OCI-LY7 (cell line): ENCODE results near the gene CMKLR1. TPM values are rescaled to one million over a fixed set of nuclear protein-coding genes. Genes with fewer than 3 reads are reported as not detected.

Experiments used
- BruUV-seq: library from RNA; stranded (reverse); fragments of 400-500 nt; replicated peaks from 2 replicates; lab custom pipeline; 2021; lab: Mats Ljungman, UMichigan
- CTCF ChIA-PET: fragments of 300-600 bp; sonication (Branson Sonifier 250); formaldehyde crosslinking; loops from one replicate; lab custom pipeline; 2022; ENCODE audit warnings: antibody characterized with exemption; ENCODE audit not compliant: unreplicated experiment; lab: Charles Lee
- POLR2A ChIA-PET: fragments of 300-600 bp; sonication (Branson Sonifier 250); formaldehyde crosslinking; loops from one replicate; lab custom pipeline; 2022; ENCODE audit warnings: antibody characterized with exemption; lab: Charles Lee
- DNase-seq: peaks from one replicate; pipeline ENCODE4 v3.0.0-alpha.2; 2015; ENCODE audit warnings: low spot score
- H2AFZ ChIP-seq: fragments of 200-600 bp; sonication (generic), shearing (Covaris generic); 2 replicates; pipeline ENCODE4 v1.6.1; 2014; ENCODE audit warnings: mild to moderate bottlenecking, antibody characterized with exemption, low read length, moderate library complexity
- H3K27ac ChIP-seq: fragments of 200-600 bp; sonication (generic); 2 replicates; pipeline ENCODE4 v1.5.1; 2014; ENCODE audit warnings: mixed run types, low read depth, mild to moderate bottlenecking, moderate library complexity, low read length, inconsistent platforms; ENCODE audit not compliant: poor library complexity, severe bottlenecking
- H3K36me3 ChIP-seq: fragments of 200-600 bp; sonication (generic); 2 replicates; pipeline ENCODE4 v1.6.1; 2014; ENCODE audit warnings: mild to moderate bottlenecking, antibody characterized with exemption, low read length, moderate library complexity, mixed read lengths; ENCODE audit not compliant: insufficient read depth
- H3K4me1 ChIP-seq: fragments of 200-600 bp; sonication (generic); 2 replicates; pipeline ENCODE4 v1.5.1; 2014; ENCODE audit warnings: mild to moderate bottlenecking, low read length; ENCODE audit not compliant: insufficient read depth, poor library complexity, severe bottlenecking
- H3K4me2 ChIP-seq: fragments of 200-600 bp; sonication (generic); 2 replicates; pipeline ENCODE4 v1.6.1; 2014; ENCODE audit warnings: mild to moderate bottlenecking, low read length
- H3K4me3 ChIP-seq: fragments of 200-600 bp; sonication (generic); 2 replicates; pipeline ENCODE4 v1.5.1; 2014; ENCODE audit warnings: mild to moderate bottlenecking, low read depth, low read length; ENCODE audit not compliant: poor library complexity, severe bottlenecking
- H3K79me2 ChIP-seq: fragments of 200-600 bp; sonication (generic); 2 replicates; pipeline ENCODE4 v1.6.1; 2016; ENCODE audit warnings: low read depth, mild to moderate bottlenecking, low read length, moderate library complexity, mixed read lengths; ENCODE audit not compliant: insufficient read depth
- H3K9me2 ChIP-seq: fragments of 200-600 bp; sonication (generic); 2 replicates; pipeline ENCODE4 v1.6.1; 2016; ENCODE audit warnings: mild to moderate bottlenecking, low read length, mixed read lengths; ENCODE audit not compliant: insufficient read depth
- H3K9me3 ChIP-seq: fragments of 200-600 bp; sonication (generic); 2 replicates; pipeline ENCODE4 v1.6.1; 2014; ENCODE audit warnings: mild to moderate bottlenecking, mixed run types, low read length, mixed read lengths
- H4K20me1 ChIP-seq: fragments of 200-600 bp; sonication (generic); 2 replicates; pipeline ENCODE4 v1.6.1; 2014; ENCODE audit warnings: mild to moderate bottlenecking, antibody characterized with exemption, low read length, moderate library complexity, mixed read lengths; ENCODE audit not compliant: insufficient read depth
- CTCF ChIP-seq: fragments of 200-600 bp; sonication (generic); conservative IDR thresholded peaks from 2 replicates; pipeline ENCODE4 v1.5.1; 2014; ENCODE audit warnings: mild to moderate bottlenecking, antibody characterized with exemption, low read length, moderate library complexity, mixed read lengths
- EZH2phosphoT487 ChIP-seq: fragments of 200-600 bp; sonication (generic); IDR thresholded peaks from 2 replicates; pipeline ENCODE4 v1.6.1; 2018; ENCODE audit warnings: low read depth, borderline replicate concordance, mild to moderate bottlenecking, mixed run types, antibody characterized with exemption, low read length, moderate library complexity, mixed read lengths
- intact Hi-C: fragments of 100-400 bp; cut with micrococcal nuclease; formaldehyde crosslinking; loops from one replicate; pipeline ENCODE4 v1.10.0; 2022; ENCODE audit not compliant: unreplicated experiment
- total RNA-seq, 2 experiments: library from RNA; depleted of rRNA in 1 of 2; stranded (reverse); fragments of >200 nt in 1 of 2; shearing (Covaris generic) in 1 of 2; gene quantifications; 2 replicates each; pipeline ENCODE4 v1.2.3, GENCODE V29; 2014 to 2022

CMKLR1 gene
- total RNA-seq, 2 experiments from 2014 or later: not detected

DNA sequence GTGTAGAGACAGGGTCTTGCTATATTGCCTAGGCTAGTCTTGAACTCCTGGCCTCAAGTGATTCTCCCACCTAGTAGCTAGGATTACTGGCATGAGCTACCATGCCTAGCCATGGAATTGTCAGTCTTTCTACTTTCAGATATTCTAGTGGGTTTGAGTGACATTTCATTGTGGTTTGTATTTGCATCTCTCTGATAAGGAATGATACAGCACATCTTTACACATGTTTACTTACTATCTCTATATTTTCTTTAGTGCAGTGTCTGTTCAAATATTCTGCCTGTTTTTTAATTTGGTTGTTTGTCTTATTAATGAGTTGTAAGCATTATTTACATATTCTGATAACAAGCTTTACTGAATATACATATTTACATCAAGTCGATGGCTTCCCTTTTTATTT lies 73.6 kb downstream of the CMKLR1 start:
- POLR2A ChIA-PET: no interaction called here
- Histone ChIP-seq H3K9me2 (no peaks in the 10 kb centered on the region), H4K20me1 (no peaks in the 10 kb centered on the region), H2AFZ (no peak overlapping the region), H3K36me3 (no peaks in the 10 kb centered on the region), H3K4me3 (no peak overlapping the region), H3K9me3 (peaks cover 5% of the 10 kb centered on the region; the same call in 1 of the 2 replicates), H3K27ac (no peak overlapping the region), H3K4me1 (no peaks in the 10 kb centered on the region), H3K4me2 (no peak overlapping the region), H3K79me2 (no peaks in the 10 kb centered on the region)
- CTCF ChIA-PET: no interaction called here
- BruUV-seq: no TSS peak
- no peak for TF ChIP-seq EZH2phosphoT487
- no peak for TF ChIP-seq CTCF
- DNase-seq: no peak
- intact Hi-C loops: no loop called here

GRCh38 chr12:108260969-108261368 lies 78.1 kb downstream of the CMKLR1 start:
- no peaks in the 10 kb centered on the region for H4K20me1 ChIP-seq
- no peaks in the 10 kb centered on the region for H3K36me3 ChIP-seq
- peaks cover 6% of the 10 kb centered on the region; the same call in 1 of the 2 replicates for H3K9me3 ChIP-seq
- no peaks in the 10 kb centered on the region for H3K9me2 ChIP-seq
- H2AFZ ChIP-seq: no peak overlapping the region
- H3K79me2 ChIP-seq: no peaks in the 10 kb centered on the region
- DNase-seq: no peak
- BruUV-seq: no TSS peak
- no peak overlapping the region for H3K4me2 ChIP-seq
- CTCF ChIA-PET: no interaction called here
- intact Hi-C loops: no loop called here
- TF ChIP-seq EZH2phosphoT487 (no peak), CTCF (no peak)
- POLR2A ChIA-PET: no interaction called here
- H3K4me1 ChIP-seq: no peaks in the 10 kb centered on the region
- no peak overlapping the region for H3K27ac ChIP-seq
- H3K4me3 ChIP-seq: no peak overlapping the region

DNA sequence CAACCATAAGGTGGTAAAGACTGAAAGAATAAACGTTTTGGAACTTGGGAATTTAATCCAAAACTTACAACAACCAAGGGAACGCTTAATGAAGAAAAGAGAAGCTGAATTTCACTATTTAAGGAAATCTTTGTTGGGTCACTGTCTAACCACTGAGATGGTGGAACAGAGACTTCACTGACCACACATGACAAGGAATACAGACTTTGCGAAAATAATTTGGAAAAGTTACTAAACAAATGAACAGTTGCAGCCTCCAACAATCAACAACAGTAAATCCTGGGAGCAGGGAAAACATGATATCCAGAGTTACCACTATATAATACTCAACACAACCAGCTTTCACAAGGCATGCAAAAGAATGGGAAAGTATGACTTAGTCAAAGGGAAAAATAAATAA lies 79.1 kb downstream of the CMKLR1 start:
- H3K9me3 ChIP-seq: peaks cover 6% of the 10 kb centered on the region; the same call in 1 of the 2 replicates
- BruUV-seq: no TSS peak
- H3K27ac ChIP-seq: no peak overlapping the region
- H4K20me1 ChIP-seq: no peaks in the 10 kb centered on the region
- H3K4me2 ChIP-seq: no peak overlapping the region
- no peak overlapping the region for H2AFZ ChIP-seq
- TF ChIP-seq EZH2phosphoT487 (no peak), CTCF (no peak)
- no peak overlapping the region for H3K4me3 ChIP-seq
- POLR2A ChIA-PET: interaction anchor here (0.6 kb wide), 1 partner anchor 1248 kb away, joined by 3 read pairs; no protein-coding TSS in a partner anchor
- no peaks in the 10 kb centered on the region for H3K36me3 ChIP-seq
- no peaks in the 10 kb centered on the region for H3K79me2 ChIP-seq
- H3K4me1 ChIP-seq: no peaks in the 10 kb centered on the region
- intact Hi-C loops: no loop called here
- CTCF ChIA-PET: no interaction called here
- DNase-seq: no peak
- no peaks in the 10 kb centered on the region for H3K9me2 ChIP-seq
